H1 (cell line): Measurements from ENCODE around the gene YBX1.

ENCODE experiments used
- CBX5 ChIP-seq: fragments of 300-800, 300-1000 bp; sonication (generic); IDR thresholded peaks from 2 replicates; pipeline ENCODE4 v1.7.1; 2016; ENCODE audit warnings: antibody characterized with exemption, low read length, low read depth
- CHD2 ChIP-seq: IDR thresholded peaks from 2 replicates; pipeline ENCODE4 v1.6.1; 2012; ENCODE audit warnings: low read length, improper control_type of control experiment
- CTCF ChIP-seq, 3 experiments: IDR thresholded peaks; 1 replicate in 2 of 3; 2 replicates in 1 of 3; pipeline versions ENCODE4 v1.5.1 to v1.6.1; 2011; ENCODE audit warnings: low read length in 3 of 3, mild to moderate bottlenecking in 3 of 3, inconsistent platforms in 2 of 3, low read depth in 1 of 3, moderate library complexity in 1 of 3; ENCODE audit not compliant: insufficient read depth in 1 of 3; ENCODE audit errors: control extremely low read depth in 1 of 3
- EGR1 ChIP-seq: IDR thresholded peaks from 2 replicates; pipeline ENCODE4 v1.6.1; 2011; ENCODE audit warnings: low read depth, low read length, borderline replicate concordance
- JUND ChIP-seq: IDR thresholded peaks from 2 replicates; pipeline ENCODE4 v1.6.1; 2011; ENCODE audit warnings: mild to moderate bottlenecking, improper control_type of control experiment, low read length
- PHF8 ChIP-seq: fragments of 200-600 bp; sonication (generic); conservative IDR thresholded peaks from 2 replicates; pipeline ENCODE4 v1.7.1; 2012; ENCODE audit warnings: low read depth, mild to moderate bottlenecking, inconsistent platforms, low read length, moderate library complexity
- POLR2A ChIP-seq, 2 experiments: IDR thresholded peaks; 1 replicate in 1 of 2; 2 replicates in 1 of 2; pipeline ENCODE4 v1.6.1; 2011; ENCODE audit warnings: low read depth in 2 of 2, low read length in 2 of 2, mild to moderate bottlenecking in 2 of 2; ENCODE audit errors: control extremely low read depth in 1 of 2
- POLR2AphosphoS5 ChIP-seq: IDR thresholded peaks from 2 replicates; pipeline ENCODE4 v1.6.1; 2011; ENCODE audit warnings: low read depth, low read length
- SP1 ChIP-seq: IDR thresholded peaks from 2 replicates; pipeline ENCODE4 v1.6.1; 2011; ENCODE audit warnings: low read depth, low read length
- SUZ12 ChIP-seq: fragments of 200-600 bp; sonication (generic); IDR thresholded peaks from 2 replicates; pipeline ENCODE4 v1.6.1; 2012; ENCODE audit warnings: mild to moderate bottlenecking, inconsistent platforms, low read length, moderate library complexity, mixed read lengths
- TAF1 ChIP-seq: IDR thresholded peaks from 2 replicates; pipeline ENCODE4 v1.6.1; 2011; ENCODE audit warnings: mild to moderate bottlenecking, low read depth, low read length
- TCF12 ChIP-seq: IDR thresholded peaks from 2 replicates; pipeline ENCODE4 v1.6.1; 2011; ENCODE audit warnings: low read depth, mild to moderate bottlenecking, low read length
- TEAD4 ChIP-seq: IDR thresholded peaks from 2 replicates; pipeline ENCODE4 v1.6.1; 2012; ENCODE audit warnings: low read depth, low read length, inconsistent platforms, mixed read lengths

- TF ChIP-seq CTCF (IDR thresholded peaks at IDR 0.05; ENCODE audit: control extremely low read depth in 1 of 3, insufficient read depth in 1 of 3, low read depth in 1 of 3, low read length in 3 of 3) (no peak), TEAD4 (no peak), SP1 (no peak), JUND (no peak), CBX5 (no peak), PHF8 (no peak), SUZ12 (no peak), TCF12 (no peak), EGR1 (no peak), POLR2AphosphoS5 (no peak), POLR2A (IDR thresholded peaks at IDR 0.05; ENCODE audit: control extremely low read depth in 1 of 2, low read depth in 2 of 2, low read length in 2 of 2) (no peak), TAF1 (no peak), CHD2 (no peak)
Observed at GRCh38 chr1:42669936-42670335, 12.3 kb upstream of the YBX1 start.
